Hepatocyte (in vitro differentiated cells): ENCODE measurements around the gene PAX7. TPM values are rescaled to one million over a fixed set of nuclear protein-coding genes. Genes with fewer than 3 reads are reported as not detected.

ENCODE experiments used
- DNase-seq: peaks from one replicate; pipeline ENCODE4 v3.0.0-alpha.2; 2016; ENCODE audit warnings: low spot score
- H2AFZ ChIP-seq: fragments of 200-600 bp; sonication (generic); 2 replicates; pipeline ENCODE4 v1.6.0; 2016; ENCODE audit warnings: antibody characterized with exemption, mild to moderate bottlenecking
- H3K27ac ChIP-seq: fragments of 200-600 bp; sonication (generic); 2 replicates; pipeline ENCODE4 v1.5.1; 2016; ENCODE audit warnings: mild to moderate bottlenecking
- H3K27me3 ChIP-seq: fragments of 200-600 bp; sonication (generic); 2 replicates; pipeline ENCODE4 v1.6.1; 2016
- H3K36me3 ChIP-seq: fragments of 200-600 bp; sonication (generic); replicated peaks from 2 replicates; pipeline ENCODE4 v1.5.1; 2016; ENCODE audit warnings: low read depth; ENCODE audit not compliant: insufficient read depth
- H3K4me1 ChIP-seq: fragments of 200-600 bp; sonication (generic); 2 replicates; pipeline ENCODE4 v1.5.1; 2016; ENCODE audit warnings: mild to moderate bottlenecking, moderate library complexity; ENCODE audit not compliant: insufficient read depth
- H3K4me2 ChIP-seq: fragments of 200-600 bp; sonication (generic); 2 replicates; pipeline ENCODE4 v1.6.0; 2016
- H3K4me3 ChIP-seq: fragments of 200-600 bp; sonication (generic); 2 replicates; pipeline ENCODE4 v1.5.1; 2016; ENCODE audit warnings: mild to moderate bottlenecking
- H3K79me2 ChIP-seq: fragments of 200-600 bp; sonication (generic); 2 replicates; pipeline ENCODE4 v1.6.0; 2017; ENCODE audit warnings: mild to moderate bottlenecking
- H3K9me2 ChIP-seq: fragments of 200-600 bp; sonication (generic); replicated peaks from 2 replicates; pipeline ENCODE4 v1.6.0; 2017; ENCODE audit warnings: mild to moderate bottlenecking; ENCODE audit not compliant: insufficient read depth
- H3K9me3 ChIP-seq: fragments of 200-600 bp; sonication (generic); 2 replicates; pipeline ENCODE4 v1.5.1; 2016; ENCODE audit warnings: low read depth, mild to moderate bottlenecking
- H4K20me1 ChIP-seq: fragments of 200-600 bp; sonication (generic); 2 replicates; pipeline ENCODE4 v1.6.0; 2016; ENCODE audit warnings: mild to moderate bottlenecking; ENCODE audit not compliant: insufficient read depth, poor library complexity, severe bottlenecking
- EZH2 ChIP-seq: fragments of 200-600 bp; sonication (generic); IDR thresholded peaks from 2 replicates; pipeline ENCODE4 v1.6.1; 2016; ENCODE audit warnings: antibody characterized with exemption, mild to moderate bottlenecking, borderline replicate concordance
- EZH2phosphoT487 ChIP-seq: fragments of 200-600 bp; sonication (generic); IDR thresholded peaks from one replicate; pipeline ENCODE4 v1.6.1; 2018; ENCODE audit warnings: antibody characterized with exemption, mild to moderate bottlenecking, low read depth, moderate library complexity; ENCODE audit not compliant: unreplicated experiment, severe bottlenecking
- WGBS: methylation state at CpG from one replicate; pipeline ENCODE4 v1.1.6; 2016; ENCODE audit warnings: low lambda C conversion rate; ENCODE audit errors: missing lambda C conversion rate; 5-methylcytosine and 5-hydroxymethylcytosine counted together
- polyA plus RNA-seq: library from polyadenylated mRNA; unstranded; fragments of >200 nt; fragmentation: Nextera tagmentation; extraction: Ambion mirVana; gene quantifications from 2 replicates; pipeline ENCODE4 v1.2.1, GENCODE V29; 2016
- total RNA-seq: library from RNA; depleted of rRNA; stranded (reverse); fragments of >200 nt; gene quantifications from 2 replicates; pipeline ENCODE4 v1.2.3, GENCODE V29; 2014
- TF ChIP-seq, protein P1 (sequence below): fragments of 200-600 bp; sonication (generic); IDR thresholded peaks from 2 replicates; pipeline ENCODE4 v1.5.1; 2016; ENCODE audit warnings: antibody characterized with exemption, mild to moderate bottlenecking; ENCODE audit not compliant: poor library complexity

PAX7 gene
- total and polyA plus RNA-seq, 2 experiments from 2014 or later, result not detected

DNA sequence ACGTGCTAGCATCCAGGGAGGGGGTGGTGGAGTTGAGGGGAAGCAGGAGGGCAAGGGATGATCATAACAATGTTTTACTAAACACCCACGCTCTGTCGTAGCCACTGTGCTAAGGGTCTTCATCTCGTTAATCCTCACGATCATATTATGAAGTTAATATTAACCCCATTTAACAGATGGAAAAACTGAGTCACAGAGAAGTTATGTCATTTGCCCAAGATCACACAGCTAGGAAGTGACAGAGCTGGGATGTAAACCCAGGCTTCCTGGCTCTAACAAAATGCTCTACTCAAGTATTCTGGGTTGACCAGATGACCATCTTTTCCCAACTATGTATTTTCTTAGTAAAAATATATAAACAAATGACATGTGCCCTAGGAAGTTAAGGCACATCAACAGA, 140.2 kb downstream of the PAX7 start:
- Histone ChIP-seq H3K79me2 (no peaks in the 10 kb centered on the region), H3K4me3 (no peak overlapping the region), H2AFZ (no peak overlapping the region), H3K9me3 (no peaks in the 10 kb centered on the region), H3K27me3 (peaks cover 33% of the 10 kb centered on the region), H3K4me2 (no peak overlapping the region), H4K20me1 (no peaks in the 10 kb centered on the region), H3K27ac (no peak overlapping the region), H3K36me3 (no peaks in the 10 kb centered on the region), H3K4me1 (no peaks in the 10 kb centered on the region), H3K9me2 (no peaks in the 10 kb centered on the region)
- no peak for TF ChIP-seq EZH2phosphoT487
- TF ChIP-seq EZH2, result no peak
- TF ChIP-seq, protein P1, sequence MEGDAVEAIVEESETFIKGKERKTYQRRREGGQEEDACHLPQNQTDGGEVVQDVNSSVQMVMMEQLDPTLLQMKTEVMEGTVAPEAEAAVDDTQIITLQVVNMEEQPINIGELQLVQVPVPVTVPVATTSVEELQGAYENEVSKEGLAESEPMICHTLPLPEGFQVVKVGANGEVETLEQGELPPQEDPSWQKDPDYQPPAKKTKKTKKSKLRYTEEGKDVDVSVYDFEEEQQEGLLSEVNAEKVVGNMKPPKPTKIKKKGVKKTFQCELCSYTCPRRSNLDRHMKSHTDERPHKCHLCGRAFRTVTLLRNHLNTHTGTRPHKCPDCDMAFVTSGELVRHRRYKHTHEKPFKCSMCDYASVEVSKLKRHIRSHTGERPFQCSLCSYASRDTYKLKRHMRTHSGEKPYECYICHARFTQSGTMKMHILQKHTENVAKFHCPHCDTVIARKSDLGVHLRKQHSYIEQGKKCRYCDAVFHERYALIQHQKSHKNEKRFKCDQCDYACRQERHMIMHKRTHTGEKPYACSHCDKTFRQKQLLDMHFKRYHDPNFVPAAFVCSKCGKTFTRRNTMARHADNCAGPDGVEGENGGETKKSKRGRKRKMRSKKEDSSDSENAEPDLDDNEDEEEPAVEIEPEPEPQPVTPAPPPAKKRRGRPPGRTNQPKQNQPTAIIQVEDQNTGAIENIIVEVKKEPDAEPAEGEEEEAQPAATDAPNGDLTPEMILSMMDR, result no peak
- WGBS, result 60% methylated on average over 5 of the region's 5 CpGs
- DNase-seq, result no peak

DNA sequence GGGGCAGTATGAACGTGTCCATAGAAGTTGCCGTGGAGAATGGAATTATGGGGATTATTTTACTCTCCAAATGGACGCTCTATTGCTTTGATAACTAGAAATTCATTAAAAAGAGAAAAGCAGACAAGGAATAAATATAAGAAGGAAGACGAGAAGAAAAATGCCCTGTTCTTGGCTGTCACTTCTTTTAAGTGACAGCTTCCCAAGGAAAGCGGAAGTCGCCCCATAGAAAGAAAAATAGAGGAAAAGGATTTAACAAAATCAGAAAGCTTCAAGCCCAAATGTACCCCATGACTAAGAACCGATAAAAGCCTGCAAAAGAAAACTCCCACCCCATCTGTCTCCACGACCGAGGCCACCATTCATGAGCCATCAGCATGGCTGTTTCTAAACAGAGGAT, 143.1 kb downstream of the PAX7 start:
- Histone ChIP-seq H3K9me3 (no peaks in the 10 kb centered on the region), H3K27me3 (peaks cover 24% of the 10 kb centered on the region), H2AFZ (no peak overlapping the region), H3K27ac (no peak overlapping the region), H4K20me1 (no peaks in the 10 kb centered on the region), H3K36me3 (no peaks in the 10 kb centered on the region), H3K4me1 (no peaks in the 10 kb centered on the region), H3K79me2 (no peaks in the 10 kb centered on the region), H3K9me2 (no peaks in the 10 kb centered on the region), H3K4me3 (no peak overlapping the region), H3K4me2 (no peak overlapping the region)
- TF ChIP-seq EZH2 (no peak), EZH2phosphoT487 (no peak)
- TF ChIP-seq, protein P1, result no peak
- DNase-seq, result no peak
- 86% methylated on average over 9 of the region's 9 CpGs for WGBS

DNA sequence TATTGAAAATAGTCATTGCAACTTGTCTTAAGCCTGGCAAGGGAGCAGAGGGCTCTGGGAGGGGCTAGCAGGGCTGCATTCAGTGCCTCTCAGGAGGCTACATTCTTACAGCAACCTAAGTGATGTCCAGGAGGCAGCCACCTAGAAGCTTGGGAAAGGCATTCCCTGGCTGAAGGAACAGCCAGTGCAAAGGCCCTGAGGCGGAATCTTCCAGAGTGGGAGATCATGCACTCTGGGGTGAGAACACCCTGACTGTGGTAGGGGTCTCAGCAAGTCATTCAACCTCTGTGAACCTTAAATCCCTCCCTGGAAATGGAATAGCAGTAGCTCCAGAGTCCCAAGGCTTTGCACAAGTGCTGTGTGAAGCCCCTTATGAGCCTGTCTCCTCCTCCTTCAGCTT, 144.7 kb downstream of the PAX7 start:
- WGBS, result 82% methylated on average over 1 of the region's 1 CpG
- no peak overlapping the region for H2AFZ ChIP-seq
- H3K4me3 ChIP-seq, result no peak overlapping the region
- no peak overlapping the region for H3K4me2 ChIP-seq
- no peaks in the 10 kb centered on the region for H3K9me2 ChIP-seq
- H3K4me1 ChIP-seq, result no peaks in the 10 kb centered on the region
- H3K36me3 ChIP-seq, result no peaks in the 10 kb centered on the region
- no peak for DNase-seq
- TF ChIP-seq EZH2phosphoT487, result no peak
- TF ChIP-seq EZH2, result no peak
- TF ChIP-seq, protein P1, result no peak
- H3K27ac ChIP-seq, result no peak overlapping the region
- no peaks in the 10 kb centered on the region for H3K9me3 ChIP-seq
- peaks cover 12% of the 10 kb centered on the region for H3K27me3 ChIP-seq
- no peaks in the 10 kb centered on the region for H3K79me2 ChIP-seq
- H4K20me1 ChIP-seq, result no peaks in the 10 kb centered on the region

DNA sequence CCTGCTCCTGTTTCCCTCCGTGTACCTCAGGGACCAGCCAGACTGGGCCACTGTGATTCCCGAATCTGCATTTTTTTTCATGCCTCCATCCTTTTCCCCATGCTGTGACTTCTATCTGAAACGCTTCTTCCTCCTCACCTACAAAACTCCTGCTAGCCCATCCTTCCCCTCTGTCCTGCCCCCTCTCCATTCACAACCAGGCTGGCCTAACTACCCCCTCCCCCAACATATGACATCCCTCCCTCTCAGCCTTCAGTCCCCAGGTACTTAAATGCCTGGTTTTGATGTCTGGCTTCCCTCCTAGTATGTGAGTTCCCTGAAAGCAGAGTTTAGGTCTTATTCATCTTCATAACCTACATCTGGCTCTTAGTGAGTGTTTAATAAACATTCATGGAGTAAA, 146.1 kb downstream of the PAX7 start:
- Histone ChIP-seq H3K36me3 (no peaks in the 10 kb centered on the region), H3K4me3 (no peak overlapping the region), H3K79me2 (no peaks in the 10 kb centered on the region), H3K9me2 (no peaks in the 10 kb centered on the region), H3K9me3 (no peaks in the 10 kb centered on the region), H3K27me3 (peaks cover 10% of the 10 kb centered on the region), H3K27ac (no peak overlapping the region), H2AFZ (no peak overlapping the region), H3K4me1 (no peaks in the 10 kb centered on the region), H4K20me1 (no peaks in the 10 kb centered on the region), H3K4me2 (no peak overlapping the region)
- no peak for DNase-seq
- 43% methylated on average over 3 of the region's 3 CpGs for WGBS
- TF ChIP-seq EZH2 (no peak), EZH2phosphoT487 (no peak)
- TF ChIP-seq, protein P1, result no peak
